ENCODE data around the gene BTG2.
"Not testable (repeated sequence)": the region's sequence is repeated elsewhere in the genome, so short reads cannot be mapped to it uniquely, and the experiment has no call there.

BTG2 gene

GRCh38 chr1:203314025-203314759, 8.9 kb downstream of the BTG2 start:
- DNase-seq (ENCODE audit: low read depth in 1 of 2, low spot score in 1 of 2): not testable (repeated sequence)

GRCh38 chr1:203316626-203317093, 11.3 kb downstream of the BTG2 start:
- no peak for DNase-seq (ENCODE audit: low read depth in 1 of 2, low spot score in 1 of 2)

- DNase-seq (ENCODE audit: low read depth in 1 of 2, low spot score in 1 of 2): no peak
These were observed 12.3 kb downstream of the BTG2 start for GRCh38 chr1:203317429-203318228.

- DNase-seq (ENCODE audit: low read depth in 1 of 2, low spot score in 1 of 2): no peak
These were observed 12.9 kb downstream of the BTG2 start for GRCh38 chr1:203318229-203318517.

GRCh38 chr1:203320591-203321272, 15.4 kb downstream of the BTG2 start:
- peak; percentile 22 to 52 for DNase-seq (ENCODE audit: low read depth in 1 of 2, low spot score in 1 of 2)

GRCh38 chr1:203321273-203322052, 16.1 kb downstream of the BTG2 start:
- no peak for DNase-seq (ENCODE audit: low read depth in 1 of 2, low spot score in 1 of 2)

GRCh38 chr1:203322500-203323179, 17.3 kb downstream of the BTG2 start:
- DNase-seq (ENCODE audit: low read depth in 1 of 2, low spot score in 1 of 2): no peak

GRCh38 chr1:203323587-203323986, 18.3 kb downstream of the BTG2 start:
- no peak for DNase-seq (ENCODE audit: low read depth in 1 of 2, low spot score in 1 of 2)

GRCh38 chr1:203324105-203325025, 19.0 kb downstream of the BTG2 start:
- DNase-seq (ENCODE audit: low read depth in 1 of 2, low spot score in 1 of 2): no peak

GRCh38 chr1:203325026-203325417, 19.7 kb downstream of the BTG2 start:
- DNase-seq (ENCODE audit: low read depth in 1 of 2, low spot score in 1 of 2): no peak

GRCh38 chr1:203325418-203326091, 20.2 kb downstream of the BTG2 start:
- no peak for DNase-seq (ENCODE audit: low read depth in 1 of 2, low spot score in 1 of 2)

- peak; percentile 89 to 90 for DNase-seq (ENCODE audit: low read depth in 1 of 2, low spot score in 1 of 2)
These were observed 21.7 kb downstream of the BTG2 start for GRCh38 chr1:203326830-203327683.

GRCh38 chr1:203327684-203328457, 22.6 kb downstream of the BTG2 start:
- DNase-seq (ENCODE audit: low read depth in 1 of 2, low spot score in 1 of 2): peak; percentile 26 to 51

GRCh38 chr1:203328714-203329122, 23.4 kb downstream of the BTG2 start:
- no peak for DNase-seq (ENCODE audit: low read depth in 1 of 2, low spot score in 1 of 2)

GRCh38 chr1:203331224-203331623, 25.9 kb downstream of the BTG2 start:
- DNase-seq (ENCODE audit: low read depth in 1 of 2, low spot score in 1 of 2): no peak

- no peak for DNase-seq (ENCODE audit: low read depth in 1 of 2, low spot score in 1 of 2)
These were observed 30.2 kb downstream of the BTG2 start for GRCh38 chr1:203335503-203335902.

GRCh38 chr1:203336097-203336496, 30.8 kb downstream of the BTG2 start:
- DNase-seq (ENCODE audit: low read depth in 1 of 2, low spot score in 1 of 2): no peak
